GM12891 (cell line): ENCODE results near the gene CH25H.

ENCODE experiments used
- PAX5 ChIP-seq: IDR thresholded peaks from 2 replicates; pipeline ENCODE4 v1.6.1; 2011; ENCODE audit warnings: low read length, moderate library complexity, mild to moderate bottlenecking; ENCODE audit not compliant: insufficient read depth, severe bottlenecking
- POLR2A ChIP-seq: IDR thresholded peaks from 2 replicates; pipeline ENCODE4 v1.6.1; 2011; ENCODE audit warnings: low read depth, low read length, control low read depth
- POLR2AphosphoS5 ChIP-seq: IDR thresholded peaks from 2 replicates; pipeline ENCODE4 v1.6.1; 2011; ENCODE audit warnings: low read depth, low read length, control low read depth
- POU2F2 ChIP-seq: IDR thresholded peaks from 2 replicates; pipeline ENCODE4 v1.6.1; 2011; ENCODE audit warnings: low read depth, mild to moderate bottlenecking, control low read depth, low read length, moderate library complexity
- SPI1 ChIP-seq: IDR thresholded peaks from 2 replicates; pipeline ENCODE4 v1.6.1; 2011; ENCODE audit warnings: low read depth, low read length, control low read depth
- TAF1 ChIP-seq: IDR thresholded peaks from 2 replicates; pipeline ENCODE4 v1.6.1; 2011; ENCODE audit warnings: low read depth, low read length, control low read depth

- no peak for TF ChIP-seq POLR2AphosphoS5
- no peak for TF ChIP-seq TAF1
- no peak for TF ChIP-seq POLR2A
- peak; percentile 93 for TF ChIP-seq SPI1
- no peak for TF ChIP-seq POU2F2
- no peak for TF ChIP-seq PAX5
Measured at GRCh38 chr10:89204621-89205185, 2.4 kb downstream of the CH25H start.
